GM19099 (cell line): ENCODE measurements around the gene APOH.

Experiments used
- POLR2A ChIP-seq: IDR thresholded peaks from 3 replicates; pipeline ENCODE4 v1.6.1; 2011; ENCODE audit warnings: low read depth; ENCODE audit not compliant: insufficient read length; ENCODE audit errors: extremely low read depth

The APOH gene, protein sequence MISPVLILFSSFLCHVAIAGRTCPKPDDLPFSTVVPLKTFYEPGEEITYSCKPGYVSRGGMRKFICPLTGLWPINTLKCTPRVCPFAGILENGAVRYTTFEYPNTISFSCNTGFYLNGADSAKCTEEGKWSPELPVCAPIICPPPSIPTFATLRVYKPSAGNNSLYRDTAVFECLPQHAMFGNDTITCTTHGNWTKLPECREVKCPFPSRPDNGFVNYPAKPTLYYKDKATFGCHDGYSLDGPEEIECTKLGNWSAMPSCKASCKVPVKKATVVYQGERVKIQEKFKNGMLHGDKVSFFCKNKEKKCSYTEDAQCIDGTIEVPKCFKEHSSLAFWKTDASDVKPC

DNA sequence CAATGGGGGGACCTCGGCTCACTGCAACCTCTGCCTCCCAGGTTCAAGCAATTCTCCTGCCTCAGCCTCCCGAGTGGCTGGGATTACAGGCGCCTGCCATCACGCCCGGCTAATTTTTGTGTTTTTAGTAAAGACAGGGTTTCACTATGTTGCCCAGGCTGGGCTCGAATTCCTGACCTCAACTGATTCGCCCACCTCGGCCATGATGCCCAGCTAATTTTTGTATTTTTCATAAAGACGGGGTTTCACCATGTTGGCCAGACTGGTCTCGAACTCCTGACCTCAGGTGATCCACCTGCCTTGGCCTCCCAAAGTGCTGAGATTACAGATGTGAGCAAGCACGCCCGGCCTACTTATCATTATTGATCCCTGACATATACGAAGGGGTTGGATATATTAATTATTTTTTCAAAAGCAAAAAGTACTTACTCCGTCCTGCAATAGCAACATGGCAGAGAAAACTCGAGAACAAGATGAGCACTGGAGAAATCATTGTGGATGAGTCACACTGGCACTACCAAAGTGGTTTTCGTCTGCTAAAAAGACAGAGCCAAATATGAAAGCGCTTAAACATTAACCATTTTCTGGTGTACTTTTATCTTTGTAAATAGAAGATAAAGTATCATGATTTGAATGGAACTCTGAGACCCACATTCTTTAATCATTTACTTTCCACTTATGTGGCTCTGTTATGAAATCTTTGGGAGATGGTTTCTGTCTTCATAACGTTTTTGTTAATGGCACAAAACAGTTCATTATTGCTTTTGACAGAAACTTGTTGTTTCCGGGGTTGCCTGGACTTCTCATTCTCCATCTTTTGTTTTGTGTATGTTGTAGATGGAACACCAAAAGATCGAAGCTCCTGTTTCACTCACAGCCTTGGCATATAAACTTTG, at the start of gene APOH:
TSS of gene APOH (minus strand) at position 529 of the 896 bp plus-strand sequence. CDS start at position 493, 36 bp downstream.
- TF ChIP-seq POLR2A, result no peak

DNA sequence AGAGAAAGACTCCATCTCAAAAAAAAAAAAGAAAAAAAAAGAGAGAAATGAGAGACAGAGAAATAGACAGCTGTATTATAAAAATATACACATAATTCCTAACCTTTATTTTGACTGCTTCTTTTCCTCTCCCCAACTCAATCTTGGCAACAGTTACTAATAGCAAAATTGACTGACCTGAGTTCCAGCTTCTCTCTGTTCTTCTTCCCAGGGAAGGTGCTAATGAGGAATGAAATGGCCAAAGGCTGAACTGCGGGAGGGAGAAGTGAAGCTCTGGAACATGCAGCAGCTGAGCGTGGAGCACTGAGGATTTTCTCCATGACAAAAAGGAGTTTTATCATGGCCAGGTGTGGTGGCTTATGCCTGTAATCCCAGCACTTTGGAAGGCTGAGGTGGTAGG, 48.0 kb upstream of the APOH start:
- TF ChIP-seq POLR2A, result no peak

DNA sequence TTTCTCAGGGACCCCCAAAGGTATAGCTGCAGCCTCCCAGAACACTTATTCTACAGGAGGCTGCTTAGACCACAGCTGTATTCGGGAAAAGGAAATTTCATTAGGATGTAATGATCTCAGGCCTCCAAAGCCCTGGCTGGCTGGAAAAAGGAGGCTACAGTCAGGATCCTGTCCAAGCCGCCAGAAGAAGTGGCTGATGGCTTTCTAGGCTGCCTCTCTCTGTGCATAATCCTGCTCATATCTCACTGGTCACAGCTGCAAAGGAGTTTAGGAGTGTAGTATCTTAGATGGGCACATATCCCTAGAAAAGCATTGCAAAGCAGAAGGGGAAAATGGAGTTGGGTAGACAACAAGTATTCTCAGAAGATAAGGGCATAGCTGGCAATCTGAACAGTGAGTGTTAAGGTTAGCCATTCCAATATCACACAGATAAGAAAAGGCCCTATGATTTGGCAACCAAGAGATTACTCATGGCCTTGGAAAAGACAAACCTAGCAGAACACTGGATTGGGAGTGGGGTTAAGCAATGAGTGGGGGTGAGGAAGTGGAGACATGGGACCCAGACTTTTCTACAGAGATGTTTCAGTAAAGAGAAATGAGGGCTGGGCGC, 47.2 kb upstream of the APOH start:
- no peak for TF ChIP-seq POLR2A

DNA sequence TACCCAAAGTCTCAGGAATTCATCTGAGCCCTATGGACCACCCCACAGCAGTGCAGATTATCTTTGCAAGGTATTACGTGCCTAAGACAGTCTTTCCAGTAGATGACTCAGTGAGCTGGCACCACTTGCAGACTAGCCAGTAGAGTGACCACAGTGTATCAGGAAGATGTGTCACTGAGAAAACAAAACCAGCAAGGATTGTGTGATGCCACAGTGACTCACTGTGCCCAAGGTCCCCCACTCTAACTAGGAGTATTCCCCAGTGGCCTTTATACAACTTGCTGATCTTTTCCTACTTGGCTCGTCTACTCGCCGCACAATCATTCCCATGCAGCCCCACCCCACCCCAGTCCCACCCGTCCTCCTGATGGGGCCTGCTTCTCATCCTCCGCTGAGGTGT, 46.4 kb upstream of the APOH start:
- no peak for TF ChIP-seq POLR2A

DNA sequence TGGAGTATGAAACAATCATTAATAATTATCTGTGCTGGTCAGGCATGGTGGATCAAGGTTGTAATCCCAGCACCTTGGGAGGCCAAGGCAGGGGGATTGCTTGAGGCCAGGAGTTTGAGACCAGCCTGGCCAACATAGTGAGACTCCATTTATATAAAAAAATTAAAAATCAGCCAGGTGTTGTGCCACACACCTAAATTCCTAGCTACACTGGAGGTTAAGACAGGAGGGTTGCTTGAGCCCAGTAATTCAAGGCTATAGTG, 44.3 kb upstream of the APOH start:
- TF ChIP-seq POLR2A, result no peak

DNA sequence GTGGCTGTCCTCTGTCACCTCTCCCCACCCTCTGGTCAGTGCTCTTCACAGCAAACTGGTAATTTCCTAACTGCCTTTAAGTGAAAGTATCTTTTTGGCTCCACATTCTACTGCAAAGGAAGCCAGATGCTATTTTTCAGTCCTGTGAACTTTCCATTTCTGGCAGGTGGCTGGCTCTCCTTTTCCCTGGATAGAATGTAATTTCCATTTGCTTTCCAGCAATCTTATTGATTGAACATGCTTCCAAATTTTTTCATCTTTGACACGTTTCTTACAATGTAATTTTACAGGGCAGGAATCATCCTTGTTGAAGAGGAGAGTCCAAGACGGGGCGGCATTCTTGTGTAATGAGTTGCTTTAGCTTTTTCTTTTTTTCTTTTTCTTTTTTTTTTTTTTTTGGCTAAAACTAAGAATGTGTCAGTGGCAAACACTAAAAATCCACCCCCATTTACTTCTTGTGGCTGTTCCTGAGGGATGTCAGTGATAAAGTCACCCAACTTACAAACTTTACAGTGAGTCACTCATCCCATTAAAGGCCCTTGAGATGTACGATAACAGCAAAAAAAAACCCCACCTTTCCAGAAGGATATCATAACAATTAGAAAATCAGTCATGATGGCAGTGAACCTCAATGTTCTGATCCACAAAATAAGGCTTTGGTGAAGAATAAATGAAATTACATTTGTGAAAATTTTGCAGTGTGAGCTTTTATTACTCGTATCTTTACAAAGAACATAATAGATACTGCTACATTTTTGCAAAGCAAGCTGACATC, 43.8 kb upstream of the APOH start:
- TF ChIP-seq POLR2A, result no peak

DNA sequence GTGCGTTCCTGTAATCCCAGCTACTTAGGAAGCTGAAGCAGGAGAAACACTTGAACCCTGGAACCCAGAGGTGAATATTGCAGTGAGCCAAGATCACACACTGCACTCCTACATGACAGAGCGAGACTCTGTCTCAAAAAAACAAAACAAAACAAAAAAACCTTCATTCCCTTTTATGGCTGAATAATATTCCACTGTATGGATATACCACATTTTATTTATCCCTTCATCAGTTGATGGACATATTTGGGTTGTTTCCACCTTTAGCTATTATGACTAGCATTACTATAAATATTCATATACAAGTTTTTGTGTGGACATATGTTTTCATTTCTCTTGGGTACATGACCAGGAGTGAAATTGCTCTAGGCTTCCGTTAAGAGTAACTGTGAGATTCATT, 42.3 kb upstream of the APOH start:
- no peak for TF ChIP-seq POLR2A

DNA sequence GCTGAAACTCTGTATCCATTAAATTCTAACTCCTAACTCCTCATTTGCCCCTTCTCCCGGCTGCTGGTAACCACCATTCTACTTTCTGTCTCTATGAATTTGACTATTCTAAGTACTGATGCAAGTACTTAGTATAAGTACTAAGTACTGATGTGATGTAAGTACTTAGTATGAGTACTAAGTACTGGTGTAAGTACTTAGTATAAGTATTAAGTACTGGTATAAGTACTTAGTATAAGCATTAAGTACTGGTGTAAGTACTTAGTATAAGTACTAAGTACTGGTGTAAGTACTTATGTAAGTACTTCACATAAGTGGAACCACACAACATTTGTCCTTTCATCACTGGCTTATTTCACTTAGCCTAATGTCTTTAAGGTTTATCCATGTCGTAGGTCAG, 40.9 kb upstream of the APOH start:
- TF ChIP-seq POLR2A, result no peak

DNA sequence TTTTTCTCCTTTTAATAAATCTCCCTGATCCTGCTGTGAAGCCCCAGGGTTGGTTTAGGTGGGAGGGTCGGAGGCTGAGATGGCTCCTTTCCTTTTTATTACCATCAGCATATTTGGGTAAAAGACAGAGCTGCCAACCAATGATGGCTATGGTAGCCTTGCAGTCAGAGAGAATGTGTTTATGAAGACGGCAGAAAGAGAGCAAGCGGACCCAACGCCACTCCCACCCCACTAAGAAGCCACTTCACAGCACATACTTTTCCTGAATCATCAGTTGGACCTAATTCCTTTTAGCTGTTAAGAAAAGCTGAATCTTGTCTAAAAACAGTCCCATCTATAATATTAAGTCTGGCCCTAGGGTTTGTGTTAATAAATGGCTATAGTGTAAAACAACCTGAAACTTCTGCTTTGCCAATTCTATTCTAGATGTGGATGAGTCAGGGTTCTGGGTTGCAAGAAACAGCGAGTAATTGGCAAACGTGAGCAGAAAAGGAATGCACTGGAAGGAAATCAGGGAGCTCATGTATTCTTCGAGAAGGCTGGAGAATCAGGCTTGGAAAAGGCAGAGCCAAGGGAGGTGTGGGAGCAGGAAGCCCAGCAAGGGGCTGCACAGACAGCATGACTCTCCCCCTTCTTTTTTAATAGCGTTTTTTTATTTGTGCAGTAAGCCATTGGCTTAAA, 39.2 kb upstream of the APOH start:
- TF ChIP-seq POLR2A, result no peak

DNA sequence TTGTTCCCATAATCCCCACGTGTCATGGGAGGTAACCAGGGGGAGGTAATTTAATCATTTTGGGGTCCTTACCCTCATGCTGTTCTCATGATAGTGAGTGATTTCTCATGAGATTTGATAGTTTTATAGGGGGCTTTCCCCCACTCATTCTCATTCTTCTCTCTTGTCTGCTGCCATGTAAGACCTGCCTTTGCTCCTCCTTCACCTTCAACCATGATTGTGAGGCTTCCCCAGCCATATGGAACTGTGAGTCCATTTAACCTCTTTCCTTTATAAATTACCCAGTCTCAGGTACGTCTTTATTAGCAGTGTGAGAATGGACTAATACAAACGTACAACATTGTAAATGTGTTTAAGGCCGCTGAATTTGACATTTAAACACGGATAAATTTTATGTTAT, 35.5 kb upstream of the APOH start:
- TF ChIP-seq POLR2A, result no peak

DNA sequence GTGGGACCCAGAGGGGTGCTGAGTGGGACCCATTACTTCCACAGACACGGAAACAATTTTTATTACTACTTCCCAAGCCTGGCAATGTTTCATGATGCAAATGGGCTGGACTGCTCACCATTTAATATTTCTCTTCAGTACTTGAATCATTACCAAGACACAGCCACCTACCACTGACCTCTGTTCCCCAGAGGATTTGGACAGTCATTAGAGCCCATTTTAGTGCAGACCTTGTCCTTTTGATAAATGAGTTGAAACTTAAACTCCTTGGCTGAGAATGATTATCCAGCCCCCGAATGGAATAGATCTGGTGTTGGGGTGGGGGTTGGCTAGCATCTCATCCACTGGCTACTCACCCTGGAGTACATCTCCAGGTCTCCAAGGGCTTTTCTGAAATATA, 33.6 kb upstream of the APOH start:
- no peak for TF ChIP-seq POLR2A

DNA sequence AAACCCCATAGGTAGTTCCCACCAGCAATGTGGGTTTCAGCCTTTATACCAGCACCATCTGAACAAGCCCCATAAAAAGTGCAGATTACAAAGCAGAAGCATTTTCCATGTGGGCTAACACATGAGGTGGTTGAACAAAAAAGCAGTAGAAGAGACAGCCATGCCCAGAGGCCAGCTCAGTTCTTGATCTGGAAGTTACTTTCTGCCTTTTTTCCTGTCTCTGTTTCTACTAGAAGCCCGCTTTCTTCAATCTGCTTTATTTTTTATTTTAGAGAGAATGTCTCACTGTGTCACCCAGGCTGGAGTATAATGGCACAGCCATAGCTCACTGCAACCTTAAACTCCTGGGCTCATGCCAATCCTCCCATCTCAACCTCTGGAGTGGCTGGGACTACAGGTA, 31.5 kb upstream of the APOH start:
- no peak for TF ChIP-seq POLR2A

DNA sequence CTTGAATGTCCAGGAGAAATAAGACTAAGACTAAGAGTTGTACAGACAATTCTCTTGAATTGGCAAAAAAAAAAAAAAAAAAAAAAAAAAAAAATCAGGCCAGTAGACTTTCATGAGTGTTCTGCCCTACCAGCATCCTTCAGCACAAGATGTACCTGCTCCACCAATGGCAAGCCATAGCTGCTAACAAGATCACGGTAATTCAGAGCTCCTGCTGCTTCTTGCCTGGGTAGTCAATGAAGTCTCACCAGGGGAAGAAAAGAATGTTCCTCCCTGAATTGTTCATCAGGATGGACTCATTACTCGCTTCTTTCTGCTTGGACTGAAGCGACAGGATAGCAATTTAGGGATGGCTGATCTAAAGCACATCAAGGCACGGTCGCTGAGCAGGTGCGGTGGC, 31.1 kb upstream of the APOH start:
- TF ChIP-seq POLR2A, result no peak

DNA sequence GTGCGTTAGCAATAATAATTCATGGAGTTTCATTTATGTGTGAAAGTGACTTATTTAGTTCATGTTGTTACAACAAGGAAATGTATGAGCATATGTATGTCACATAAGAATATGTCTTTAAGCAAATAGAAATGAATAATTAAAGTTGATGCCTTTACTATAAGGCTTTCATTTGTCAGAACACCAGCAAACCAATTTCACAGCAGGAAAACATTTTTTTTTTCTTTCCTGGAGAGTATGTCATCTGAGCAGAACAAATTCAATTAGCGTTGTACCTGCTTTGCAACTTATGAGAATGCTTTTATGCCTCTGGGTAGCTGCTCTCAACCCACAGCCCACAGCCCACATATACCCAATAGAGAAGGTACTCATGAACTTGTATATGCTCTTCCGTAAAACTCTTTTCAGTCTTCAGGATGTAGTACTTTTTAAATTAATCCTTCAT, 26.3 kb upstream of the APOH start:
- no peak for TF ChIP-seq POLR2A

DNA sequence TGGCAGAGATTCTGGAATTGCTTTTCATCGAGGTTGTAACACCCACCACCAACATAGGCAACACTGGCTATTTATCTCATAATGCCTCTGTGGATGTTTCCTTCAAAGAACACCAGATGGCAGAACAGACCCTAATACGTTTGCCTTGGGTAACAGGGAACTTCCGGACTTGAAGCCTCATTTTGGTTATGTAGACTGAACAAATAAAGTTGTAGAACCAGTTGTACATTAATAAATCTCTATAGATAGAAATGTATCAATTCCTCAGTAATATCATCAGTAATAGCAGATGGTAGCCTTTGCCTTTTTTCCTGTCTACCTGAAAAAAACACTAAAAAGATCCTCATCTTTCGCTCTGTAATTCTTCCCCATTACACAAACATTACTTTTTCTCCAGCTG, 25.9 kb upstream of the APOH start:
- TF ChIP-seq POLR2A, result no peak
